Left ventricle myocardium inferior (tissue), 1 donor: ENCODE results near the gene UXS1. TPM values are rescaled to one million over a fixed set of nuclear protein-coding genes. Genes with fewer than 3 reads are reported as not detected.

ENCODE experiments used
- DNase-seq: peaks from one replicate; pipeline ENCODE4 v3.0.0-alpha.2; 2020
- H3K27ac ChIP-seq: fragments of 200-600 bp; replicated peaks from 2 replicates; pipeline ENCODE4 v1.8.0; 2021
- H3K27me3 ChIP-seq: fragments of 200-600 bp; 2 replicates; pipeline ENCODE4 v1.8.0; 2021; ENCODE audit warnings: low read depth
- H3K36me3 ChIP-seq: fragments of 200-600 bp; 2 replicates; pipeline ENCODE4 v1.8.0; 2021
- H3K4me1 ChIP-seq: fragments of 200-600 bp; 2 replicates; pipeline ENCODE4 v1.8.0; 2021
- H3K4me3 ChIP-seq: fragments of 200-600 bp; 2 replicates; pipeline ENCODE4 v1.8.0; 2021; ENCODE audit warnings: mild to moderate bottlenecking, moderate library complexity
- H3K9me3 ChIP-seq: fragments of 200-600 bp; replicated peaks from 2 replicates; pipeline ENCODE4 v1.8.0; 2021
- intact Hi-C: fragments of 100-400 bp; cut with micrococcal nuclease; formaldehyde crosslinking; loops from one replicate; pipeline ENCODE4 v1.11.0; 2022
- total RNA-seq: library from RNA; stranded (reverse); fragmentation: NEBNext Ultra II Directional; extraction: Animal tissue kit (Norgen Biotek cat#: 25700); gene quantifications from one replicate; pipeline ENCODE4 v1.2.1, GENCODE V29; 2021
- TF ChIP-seq, protein P1 (sequence below): fragments of 200-600 bp; IDR thresholded peaks from 2 replicates; pipeline ENCODE4 v1.8.0; 2021; ENCODE audit warnings: antibody characterized with exemption, mild to moderate bottlenecking, borderline replicate concordance
- donor health status: DM: no; HTN: yes; CAD: no; lungs with severe emphysema.

Gene UXS1
- total RNA-seq, 1 donor from 2014 or later: 26.7 TPM

DNA sequence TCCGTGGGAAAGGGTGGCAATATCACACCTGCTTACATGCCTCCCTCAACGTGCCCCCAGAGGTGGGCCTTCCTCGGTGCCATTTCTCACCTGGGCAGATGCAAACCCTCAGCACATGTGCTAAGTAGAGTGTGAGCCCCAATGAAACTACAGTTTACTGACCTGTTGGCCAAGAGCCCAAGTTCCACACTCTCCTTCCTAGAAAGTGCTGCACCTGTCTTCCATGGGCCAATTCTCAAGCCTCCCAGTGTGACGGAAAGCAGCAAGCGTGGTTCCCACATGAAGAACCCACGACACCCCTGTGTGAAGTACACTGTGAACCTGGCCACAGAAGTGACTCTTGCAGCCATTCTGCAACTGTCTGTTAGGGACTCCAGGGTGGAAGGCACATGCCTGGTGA lies 73.7 kb downstream of the UXS1 start:
- Histone ChIP-seq H3K27me3 (no peaks in the 10 kb centered on the region), H3K9me3 (no peaks in the 10 kb centered on the region), H3K4me3 (no peak overlapping the region), H3K36me3 (peaks cover 25% of the 10 kb centered on the region), H3K27ac (no peak overlapping the region), H3K4me1 (peaks cover 22% of the 10 kb centered on the region)
- no peak for DNase-seq
- TF ChIP-seq, protein P1, sequence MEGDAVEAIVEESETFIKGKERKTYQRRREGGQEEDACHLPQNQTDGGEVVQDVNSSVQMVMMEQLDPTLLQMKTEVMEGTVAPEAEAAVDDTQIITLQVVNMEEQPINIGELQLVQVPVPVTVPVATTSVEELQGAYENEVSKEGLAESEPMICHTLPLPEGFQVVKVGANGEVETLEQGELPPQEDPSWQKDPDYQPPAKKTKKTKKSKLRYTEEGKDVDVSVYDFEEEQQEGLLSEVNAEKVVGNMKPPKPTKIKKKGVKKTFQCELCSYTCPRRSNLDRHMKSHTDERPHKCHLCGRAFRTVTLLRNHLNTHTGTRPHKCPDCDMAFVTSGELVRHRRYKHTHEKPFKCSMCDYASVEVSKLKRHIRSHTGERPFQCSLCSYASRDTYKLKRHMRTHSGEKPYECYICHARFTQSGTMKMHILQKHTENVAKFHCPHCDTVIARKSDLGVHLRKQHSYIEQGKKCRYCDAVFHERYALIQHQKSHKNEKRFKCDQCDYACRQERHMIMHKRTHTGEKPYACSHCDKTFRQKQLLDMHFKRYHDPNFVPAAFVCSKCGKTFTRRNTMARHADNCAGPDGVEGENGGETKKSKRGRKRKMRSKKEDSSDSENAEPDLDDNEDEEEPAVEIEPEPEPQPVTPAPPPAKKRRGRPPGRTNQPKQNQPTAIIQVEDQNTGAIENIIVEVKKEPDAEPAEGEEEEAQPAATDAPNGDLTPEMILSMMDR: no peak
- intact Hi-C loops: no loop called here

DNA sequence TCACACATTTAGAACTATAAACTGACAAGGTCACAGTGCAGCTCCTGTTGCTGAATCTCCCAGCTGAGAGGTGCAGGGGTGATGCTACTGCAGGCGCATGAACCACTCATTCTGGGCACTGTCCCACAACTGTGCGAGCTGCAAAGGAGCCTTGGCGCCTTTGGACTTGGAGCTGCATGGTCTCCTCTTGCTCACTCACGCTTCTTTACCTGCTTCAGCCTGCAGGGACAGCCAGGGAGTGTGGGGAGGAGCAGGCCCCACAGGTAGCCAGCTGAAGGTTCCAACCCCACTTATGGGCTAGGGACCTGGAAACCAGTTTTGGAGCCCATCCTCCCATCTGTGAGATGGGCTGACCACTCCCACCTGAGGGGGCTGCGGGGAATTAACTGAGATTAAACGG lies 75.0 kb downstream of the UXS1 start:
- Histone ChIP-seq H3K36me3 (peaks cover 19% of the 10 kb centered on the region), H3K27ac (no peak overlapping the region)
- intact Hi-C loops: no loop called here

DNA sequence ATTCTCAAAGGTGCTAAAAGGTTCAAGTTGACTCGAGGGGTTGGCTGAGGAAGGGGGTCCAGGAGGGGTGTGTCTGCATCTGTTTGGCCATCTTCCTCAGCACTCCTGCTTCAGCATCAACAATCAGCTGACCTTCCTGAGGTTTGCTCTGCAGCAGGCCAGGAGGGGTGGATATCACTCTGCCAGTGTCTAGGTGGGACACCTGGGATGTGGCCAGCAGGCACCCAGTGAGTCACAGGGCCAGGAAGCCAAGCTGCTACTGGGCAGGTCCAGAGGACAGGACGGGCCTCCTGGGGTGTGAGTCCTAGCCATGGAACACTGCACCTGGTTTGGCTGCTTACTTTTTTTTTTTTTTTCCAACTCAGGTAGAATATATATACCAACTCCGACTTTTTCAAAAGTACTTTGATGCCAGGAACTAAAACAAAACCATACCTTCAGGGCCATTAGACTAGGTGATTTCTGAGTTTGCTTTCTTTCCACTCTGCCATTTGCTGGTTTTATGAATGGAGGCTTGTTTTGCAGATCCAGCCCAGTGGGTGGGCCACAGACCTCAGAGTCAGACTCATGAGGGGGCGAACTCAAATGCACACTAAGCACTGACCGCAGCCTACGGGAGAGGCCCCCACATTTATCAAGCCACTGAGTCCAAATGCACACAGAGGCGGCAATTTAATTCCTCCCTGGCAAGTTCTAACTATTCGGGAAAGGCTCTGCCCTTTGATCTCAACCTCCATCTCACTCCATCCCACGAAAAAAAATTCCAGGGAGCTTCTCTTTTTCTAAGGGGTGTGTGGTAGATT lies 76.0 kb downstream of the UXS1 start:
- H3K9me3 ChIP-seq: no peaks in the 10 kb centered on the region
- intact Hi-C loops: no loop called here
- peaks cover 39% of the 10 kb centered on the region for H3K4me1 ChIP-seq
- H3K4me3 ChIP-seq: no peak overlapping the region
- H3K36me3 ChIP-seq: peaks cover 19% of the 10 kb centered on the region
- TF ChIP-seq, protein P1: no peak
- no peaks in the 10 kb centered on the region for H3K27me3 ChIP-seq
- no peak for DNase-seq
- H3K27ac ChIP-seq: peak overlapping the region; percentile 88

More for the DNA sequence above, 75.0 kb downstream of the UXS1 start:
- Histone ChIP-seq H3K27me3 (no peaks in the 10 kb centered on the region), H3K9me3 (no peaks in the 10 kb centered on the region), H3K4me3 (no peak overlapping the region), H3K4me1 (peaks cover 35% of the 10 kb centered on the region)
- no peak for DNase-seq
- TF ChIP-seq, protein P1: no peak

DNA sequence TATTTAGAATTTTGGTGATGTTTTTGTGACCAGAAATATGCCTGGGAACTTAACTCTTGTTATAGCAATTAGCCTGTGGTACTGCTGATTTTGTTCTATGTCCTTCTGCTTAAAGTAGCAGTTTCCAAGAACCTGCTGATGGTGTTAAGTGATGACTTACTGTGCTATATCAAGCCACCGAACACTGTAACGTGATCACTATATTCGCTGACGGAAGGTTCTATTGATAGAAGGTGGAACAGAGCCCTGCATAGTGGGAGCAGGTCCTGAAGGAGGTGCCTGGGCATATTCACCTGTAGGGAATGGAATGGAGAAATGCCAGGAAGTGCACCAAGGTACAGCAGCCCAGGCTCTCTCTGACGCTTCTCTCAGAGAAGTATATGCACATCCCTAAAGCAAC lies 76.8 kb downstream of the UXS1 start:
- no peaks in the 10 kb centered on the region for H3K27me3 ChIP-seq
- TF ChIP-seq, protein P1: no peak
- H3K4me1 ChIP-seq: peaks cover 39% of the 10 kb centered on the region
- no peak for DNase-seq
- no peak overlapping the region for H3K4me3 ChIP-seq
- peak overlapping the region; percentile 88 for H3K27ac ChIP-seq
- intact Hi-C loops: no loop called here
- H3K36me3 ChIP-seq: peaks cover 17% of the 10 kb centered on the region
- no peaks in the 10 kb centered on the region for H3K9me3 ChIP-seq

DNA sequence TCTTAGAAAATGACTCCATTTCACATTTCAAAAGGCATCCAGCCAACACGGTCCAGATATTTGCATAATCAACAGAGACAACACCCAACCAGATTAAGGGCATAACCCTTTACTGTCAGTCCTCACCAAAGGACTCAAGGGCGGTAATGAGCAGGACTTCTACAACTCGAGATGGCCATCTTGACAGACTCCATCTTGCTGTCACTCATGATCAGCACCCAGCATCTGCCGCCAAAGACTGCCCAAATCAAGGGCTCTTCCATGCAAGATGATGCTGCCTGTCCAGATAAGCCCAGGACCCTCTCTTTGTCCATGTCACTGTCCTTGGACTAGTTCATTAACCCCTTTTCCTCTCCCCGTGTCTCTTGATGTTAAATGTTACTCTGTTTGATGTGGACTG lies 77.9 kb downstream of the UXS1 start:
- no peak overlapping the region for H3K4me3 ChIP-seq
- intact Hi-C loops: no loop called here
- H3K4me1 ChIP-seq: peaks cover 39% of the 10 kb centered on the region
- H3K27me3 ChIP-seq: no peaks in the 10 kb centered on the region
- TF ChIP-seq, protein P1: no peak
- no peaks in the 10 kb centered on the region for H3K9me3 ChIP-seq
- H3K36me3 ChIP-seq: peaks cover 19% of the 10 kb centered on the region
- peak overlapping the region; percentile 88 for H3K27ac ChIP-seq
- DNase-seq: no peak
